IMR-90 (cell line): Measurements from ENCODE around the gene CGNL1. TPM values are rescaled to one million over a fixed set of nuclear protein-coding genes. Genes with fewer than 3 reads are reported as not detected.

ENCODE experiments used
- ATAC-seq: fragments of 200-7000 bp; cut with Tn5 transposase; 2 replicates; pipeline ENCODE4 v1.9.1; 2020; ENCODE audit warnings: low read depth, mild to moderate bottlenecking, moderate library complexity
- BruUV-seq: library from RNA; stranded (reverse); fragments of 400-500 nt; replicated peaks from 2 replicates; lab custom pipeline; 2021; lab: Mats Ljungman, UMichigan
- CTCF ChIA-PET: fragments of 300-600 bp; formaldehyde crosslinking; extraction: SDS; loops from one replicate; lab custom pipeline; 2021; ENCODE audit warnings: antibody characterized with exemption; lab: Yijun Ruan, JAX
- POLR2A ChIA-PET: fragments of 300-600 bp; sonication (Branson Sonifier 250); formaldehyde crosslinking; loops from one replicate; lab custom pipeline; 2022; ENCODE audit warnings: antibody characterized with exemption; ENCODE audit not compliant: unreplicated experiment; lab: Charles Lee
- DNase-seq: peaks from one replicate; pipeline ENCODE4 v3.0.0; 2013
- H2AFZ ChIP-seq: replicated peaks from 2 replicates; pipeline ENCODE3; 2013; ENCODE audit warnings: low read length, mild to moderate bottlenecking; ENCODE audit not compliant: poor library complexity
- H2AK5ac ChIP-seq: 2 replicates; pipeline ENCODE4 v1.6.1; 2013; ENCODE audit warnings: low read depth, low read length, inconsistent platforms
- H2AK9ac ChIP-seq: replicated peaks from 2 replicates; pipeline ENCODE3; 2013; ENCODE audit warnings: mild to moderate bottlenecking, low read depth, low read length, moderate library complexity; ENCODE audit not compliant: poor library complexity
- H2BK120ac ChIP-seq: 2 replicates; pipeline ENCODE4 v1.6.1; 2013; ENCODE audit warnings: low read depth, low read length, inconsistent platforms
- H2BK15ac ChIP-seq: 3 replicates; pipeline ENCODE4 v1.6.1; 2013; ENCODE audit warnings: low read depth, low read length, inconsistent platforms
- H2BK20ac ChIP-seq: 2 replicates; pipeline ENCODE4 v1.6.1; 2013; ENCODE audit warnings: low read depth, mild to moderate bottlenecking, inconsistent platforms, low read length, moderate library complexity
- H2BK5ac ChIP-seq: 2 replicates; pipeline ENCODE4 v1.6.1; 2013; ENCODE audit warnings: mild to moderate bottlenecking, low read depth, low read length, inconsistent platforms; ENCODE audit not compliant: poor library complexity, severe bottlenecking
- H3K14ac ChIP-seq: replicated peaks from 2 replicates; pipeline ENCODE4 v1.6.1; 2013; ENCODE audit warnings: low read depth, low read length, inconsistent platforms
- H3K18ac ChIP-seq: 2 replicates; pipeline ENCODE4 v1.6.1; 2013; ENCODE audit warnings: low read depth, low read length, control low read depth
- H3K23ac ChIP-seq: 2 replicates; pipeline ENCODE4 v1.6.1; 2013; ENCODE audit warnings: low read depth, low read length, inconsistent platforms
- H3K27ac ChIP-seq: 2 replicates; pipeline ENCODE4 v1.5.1; 2013; ENCODE audit warnings: mild to moderate bottlenecking, control low read depth, low read length; ENCODE audit not compliant: insufficient read depth
- H3K27me3 ChIP-seq: 2 replicates; pipeline ENCODE4 v1.6.1; 2013; ENCODE audit warnings: low read length; ENCODE audit not compliant: control insufficient read depth, insufficient read depth
- H3K36me3 ChIP-seq: 2 replicates; pipeline ENCODE4 v1.6.1; 2013; ENCODE audit warnings: low read length, mixed read lengths; ENCODE audit not compliant: control insufficient read depth, insufficient read depth
- H3K4ac ChIP-seq: 2 replicates; pipeline ENCODE4 v1.6.1; 2013; ENCODE audit warnings: low read depth, low read length, inconsistent platforms
- H3K4me1 ChIP-seq: 2 replicates; pipeline ENCODE4 v1.6.1; 2013; ENCODE audit warnings: low read length, mixed read lengths; ENCODE audit not compliant: control insufficient read depth, insufficient read depth
- H3K4me2 ChIP-seq: 2 replicates; pipeline ENCODE4 v1.6.1; 2013; ENCODE audit warnings: low read depth, mild to moderate bottlenecking, control low read depth, low read length, moderate library complexity
- H3K4me3 ChIP-seq: 2 replicates; pipeline ENCODE4 v1.5.1; 2013; ENCODE audit warnings: low read depth, mild to moderate bottlenecking, control low read depth, low read length, moderate library complexity; ENCODE audit not compliant: insufficient read depth
- H3K56ac ChIP-seq: 2 replicates; pipeline ENCODE4 v1.6.1; 2013; ENCODE audit warnings: low read length, inconsistent platforms; ENCODE audit not compliant: insufficient read depth; ENCODE audit errors: extremely low read depth
- H3K79me1 ChIP-seq, 2 experiments: 2 replicates each; pipeline ENCODE4 v1.6.1; 2013; ENCODE audit warnings: low read length in 2 of 2, inconsistent platforms in 1 of 2, low read depth in 1 of 2
- H3K9ac ChIP-seq: 2 replicates; pipeline ENCODE4 v1.6.1; 2013; ENCODE audit warnings: low read depth, low read length, control low read depth
- H3K9me1 ChIP-seq: 2 replicates; pipeline ENCODE4 v1.6.1; 2013; ENCODE audit warnings: low read length, inconsistent platforms; ENCODE audit not compliant: insufficient read depth
- H3K9me3 ChIP-seq: 2 replicates; pipeline ENCODE4 v1.6.1; 2013; ENCODE audit warnings: low read length; ENCODE audit not compliant: control insufficient read depth, insufficient read depth
- H4K20me1 ChIP-seq: 2 replicates; pipeline ENCODE4 v1.6.1; 2013; ENCODE audit warnings: low read length, inconsistent platforms; ENCODE audit not compliant: insufficient read depth
- H4K5ac ChIP-seq: 2 replicates; pipeline ENCODE4 v1.6.1; 2013; ENCODE audit warnings: mild to moderate bottlenecking, low read depth, low read length, control low read depth
- H4K8ac ChIP-seq, 2 experiments: 2 replicates each; pipeline ENCODE4 v1.6.1; 2013; ENCODE audit warnings: low read depth in 2 of 2, low read length in 2 of 2, control low read depth in 1 of 2, inconsistent platforms in 1 of 2
- H4K91ac ChIP-seq: 2 replicates; pipeline ENCODE4 v1.6.1; 2013; ENCODE audit warnings: low read depth, low read length, inconsistent platforms; ENCODE audit not compliant: insufficient read depth
- BHLHE40 ChIP-seq: fragments of 150-350 bp; IDR thresholded peaks from 2 replicates; pipeline ENCODE4 v1.6.1; 2016; ENCODE audit warnings: mild to moderate bottlenecking, low read depth, low read length
- CEBPB ChIP-seq: IDR thresholded peaks from 2 replicates; pipeline ENCODE4 v1.6.1; 2012; ENCODE audit warnings: low read depth, low read length, improper control_type of control experiment
- CHD1 ChIP-seq: IDR thresholded peaks from 2 replicates; pipeline ENCODE4 v1.6.1; 2012; ENCODE audit warnings: low read depth, low read length, improper control_type of control experiment
- CTCF ChIP-seq: conservative IDR thresholded peaks from 2 replicates; pipeline ENCODE4 v1.5.1; 2012; ENCODE audit warnings: mild to moderate bottlenecking, low read depth, low read length, improper control_type of control experiment
- ELK1 ChIP-seq: fragments of 150-350 bp; IDR thresholded peaks from 2 replicates; pipeline ENCODE4 v1.6.1; 2016; ENCODE audit warnings: low read depth, mild to moderate bottlenecking, low read length, moderate library complexity, borderline replicate concordance
- MAZ ChIP-seq: IDR thresholded peaks from 2 replicates; pipeline ENCODE4 v1.6.1; 2012; ENCODE audit warnings: low read depth, mild to moderate bottlenecking, low read length, improper control_type of control experiment, moderate library complexity, borderline replicate concordance
- MXI1 ChIP-seq: IDR thresholded peaks from 2 replicates; pipeline ENCODE4 v1.6.1; 2012; ENCODE audit warnings: low read depth, mild to moderate bottlenecking, low read length, moderate library complexity, borderline replicate concordance
- NFE2L2 ChIP-seq: fragments of 150-350 bp; IDR thresholded peaks from 2 replicates; pipeline ENCODE4 v1.6.1; 2016; ENCODE audit warnings: low read depth, mild to moderate bottlenecking, low read length
- POLR2A ChIP-seq: IDR thresholded peaks from 2 replicates; pipeline ENCODE4 v1.6.1; 2012; ENCODE audit warnings: mild to moderate bottlenecking, low read depth, low read length
- RAD21 ChIP-seq: IDR thresholded peaks from 2 replicates; pipeline ENCODE4 v1.6.1; 2012; ENCODE audit warnings: low read length, improper control_type of control experiment
- RCOR1 ChIP-seq: IDR thresholded peaks from 2 replicates; pipeline ENCODE4 v1.6.1; 2012; ENCODE audit warnings: mild to moderate bottlenecking, low read length, improper control_type of control experiment; ENCODE audit not compliant: insufficient replicate concordance
- RFX5 ChIP-seq: IDR thresholded peaks from 2 replicates; pipeline ENCODE4 v1.8.0; 2012; ENCODE audit warnings: low read depth, mild to moderate bottlenecking, low read length, moderate library complexity
- SMC3 ChIP-seq: fragments of 150-350 bp; IDR thresholded peaks from 2 replicates; pipeline ENCODE4 v1.6.1; 2016; ENCODE audit warnings: low read depth, mild to moderate bottlenecking, antibody characterized with exemption, low read length, moderate library complexity
- WGBS, 2 experiments: methylation state at CpG; one replicate each; pipeline versions ENCODE4 v1.1.5 to v1.1.7; 2013; ENCODE audit warnings: missing lambda C conversion rate in 2 of 2; ENCODE audit not compliant: insufficient read length in 1 of 2; ENCODE audit errors: extremely low coverage in 2 of 2; 5-methylcytosine and 5-hydroxymethylcytosine counted together
- dilution Hi-C: fragments of 300-500 bp; cut with HindIII; formaldehyde crosslinking; loops from one replicate; pipeline ENCODE4 v1.14.3; 2018; ENCODE audit warnings: low sequenced_read_pairs; ENCODE audit not compliant: unreplicated experiment
- in situ Hi-C: fragments of 300-500 bp; cut with MboI; formaldehyde crosslinking; loops from 3 replicates; pipeline ENCODE4 v1.14.3; 2019; ENCODE audit warnings: low sequenced_read_pairs, inconsistent platforms, mixed read lengths
- intact Hi-C: fragments of 100-400 bp; cut with micrococcal nuclease; formaldehyde crosslinking; loops from 2 replicates; pipeline ENCODE4 v1.10.0; 2022
- polyA plus RNA-seq, 3 experiments: library from polyadenylated mRNA; depleted of rRNA; stranded (reverse); fragments of >200 nt; gene quantifications; 2 replicates each; pipeline ENCODE4 v1.2.3, GENCODE V29; 2012; ENCODE audit warnings: low replicate concordance in 1 of 3
- total RNA-seq: library from RNA; depleted of rRNA; stranded (reverse); fragments of >200 nt; gene quantifications from 2 replicates; pipeline ENCODE4 v1.2.3, GENCODE V29; 2012
- TF ChIP-seq, protein P1 (sequence below): fragments of 150-350 bp; IDR thresholded peaks from 2 replicates; pipeline ENCODE4 v1.6.1; 2017; ENCODE audit warnings: mild to moderate bottlenecking, antibody characterized with exemption, low read length, low read depth

The CGNL1 gene
- total and polyA plus RNA-seq, 2 of the 4 experiments (the other 2 are of a cell fraction), result 0.07 to 0.18 TPM

- Histone ChIP-seq H2BK15ac (no peak overlapping the region), H3K4ac (peak overlapping the region; percentile 20; the same call in 1 of the 2 replicates), H3K4me3 (no peak overlapping the region), H3K4me2 (no peak overlapping the region), H3K79me1 (no peaks in the 10 kb centered on the region), H3K4me1 (peaks cover 4% of the 10 kb centered on the region), H2AK9ac (peak overlapping the region; percentile 87), H3K56ac (no peak overlapping the region), H2AFZ (peak overlapping the region; percentile 79), H3K9ac (no peak overlapping the region), H3K14ac (no peak overlapping the region), H4K8ac (no peak overlapping the region), H4K5ac (no peak overlapping the region), H4K91ac (no peak overlapping the region), H3K27ac (no peak overlapping the region), H3K36me3 (no peaks in the 10 kb centered on the region), H3K9me3 (no peaks in the 10 kb centered on the region), H3K18ac (no peak overlapping the region), H3K27me3 (no peaks in the 10 kb centered on the region), H3K23ac (no peak overlapping the region), H2AK5ac (no peak overlapping the region), H2BK120ac (no peak overlapping the region), H2BK20ac (no peak overlapping the region), H3K9me1 (peaks cover 2% of the 10 kb centered on the region; the same call in 1 of the 2 replicates), H2BK5ac (no peak overlapping the region), H4K20me1 (no peaks in the 10 kb centered on the region)
- intact Hi-C loops, result no loop called here
- dilution Hi-C loops, result loop anchor here (25.0 kb wide), 1 partner anchor 199 kb away; no protein-coding TSS in a partner anchor
- TF ChIP-seq MXI1, result no peak
- TF ChIP-seq POLR2A, result no peak
- TF ChIP-seq, protein P1, sequence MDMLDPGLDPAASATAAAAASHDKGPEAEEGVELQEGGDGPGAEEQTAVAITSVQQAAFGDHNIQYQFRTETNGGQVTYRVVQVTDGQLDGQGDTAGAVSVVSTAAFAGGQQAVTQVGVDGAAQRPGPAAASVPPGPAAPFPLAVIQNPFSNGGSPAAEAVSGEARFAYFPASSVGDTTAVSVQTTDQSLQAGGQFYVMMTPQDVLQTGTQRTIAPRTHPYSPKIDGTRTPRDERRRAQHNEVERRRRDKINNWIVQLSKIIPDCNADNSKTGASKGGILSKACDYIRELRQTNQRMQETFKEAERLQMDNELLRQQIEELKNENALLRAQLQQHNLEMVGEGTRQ, result no peak
- no peak for TF ChIP-seq RCOR1
- TF ChIP-seq RAD21, result peak; percentile 35; the same call in 1 of the 2 replicates
- no peak for TF ChIP-seq NFE2L2
- no peak for TF ChIP-seq RFX5
- TF ChIP-seq CEBPB, result no peak
- no peak for TF ChIP-seq MAZ
- TF ChIP-seq BHLHE40, result no peak
- peak; percentile 28; the same call in 1 of the 2 replicates for TF ChIP-seq CTCF
- no peak for TF ChIP-seq CHD1
- TF ChIP-seq SMC3, result 0 out of 2 replicates have a peak, but pooled peaks have one; percentile 6
- no peak for TF ChIP-seq ELK1
- ChIA-PET CTCF (interaction anchor here (0.6 to 4.9 kb wide), 2 partner anchors 151 to 191 kb away, joined by 5 to 74 read pairs; no protein-coding TSS in a partner anchor), POLR2A (no interaction called here)
- DNase-seq, result peak; percentile 47
- peak; percentile 42; the same call in 1 of the 2 replicates for ATAC-seq
- WGBS, 2 experiments, result 63% methylated on average over 9 of the region's 15 CpGs; no CpG with 5 or more reads in 1 of the 2 experiments
- no TSS peak for BruUV-seq
- in situ Hi-C loops, result no loop called here
These were observed 38.4 kb upstream of the CGNL1 start for GRCh38 chr15:57337868-57338411.
